WTC11 (cell line): ENCODE measurements around the gene RAPGEF1. TPM values are rescaled to one million over a fixed set of nuclear protein-coding genes. Genes with fewer than 3 reads are reported as not detected.

Source experiments
- ATAC-seq: fragments of 200-7000 bp; cut with Tn5 transposase; 2 replicates; pipeline ENCODE4 v1.10.0; 2021; ENCODE audit warnings: mild to moderate bottlenecking, moderate library complexity
- CTCF ChIA-PET: fragments of 300-600 bp; sonication (Branson Sonifier 250); formaldehyde crosslinking; loops from one replicate; lab custom pipeline; 2021; ENCODE audit warnings: antibody characterized with exemption; lab: Charles Lee
- POLR2A ChIA-PET: fragments of 350-600 bp; sonication (Branson Sonifier 250); formaldehyde crosslinking; loops from one replicate; lab custom pipeline; 2021; ENCODE audit warnings: antibody characterized with exemption; lab: Charles Lee
- DNase-seq: peaks from one replicate; pipeline ENCODE4 v3.0.0; 2021; ENCODE audit warnings: low spot score
- H3K27ac Mint-ChIP-seq: 2 replicates; pipeline ENCODE4 v1.8.0; 2021; ENCODE audit warnings: mixed read lengths
- H3K27me3 Mint-ChIP-seq: 2 replicates; pipeline ENCODE4 v1.8.0; 2021; ENCODE audit warnings: low read depth, mild to moderate bottlenecking, moderate library complexity, mixed read lengths
- H3K36me3 Mint-ChIP-seq: 2 replicates; pipeline ENCODE4 v1.8.0; 2021; ENCODE audit warnings: mixed read lengths
- H3K4me1 Mint-ChIP-seq: 2 replicates; pipeline ENCODE4 v1.8.0; 2022; ENCODE audit warnings: mixed read lengths
- H3K4me3 Mint-ChIP-seq: 2 replicates; pipeline ENCODE4 v1.8.0; 2021; ENCODE audit warnings: mild to moderate bottlenecking, moderate library complexity, mixed read lengths
- H3K9me3 Mint-ChIP-seq: 2 replicates; pipeline ENCODE4 v1.8.0; 2021; ENCODE audit warnings: mixed read lengths
- CBFB ChIP-seq: sonication (generic); formaldehyde crosslinking; IDR thresholded peaks from 2 replicates; pipeline ENCODE4 v1.8.1; 2022; ENCODE audit warnings: mild to moderate bottlenecking, low read depth, missing genetic modification reagents
- ETV6 ChIP-seq: sonication (generic); formaldehyde crosslinking; IDR thresholded peaks from 2 replicates; pipeline ENCODE4 v1.8.1; 2022; ENCODE audit warnings: mild to moderate bottlenecking, missing genetic modification reagents
- GRHL2 ChIP-seq: fragments of 250-450 bp; sonication (Bioruptor Pico); IDR thresholded peaks from 2 replicates; pipeline ENCODE4 v1.8.0; 2022; ENCODE audit warnings: mild to moderate bottlenecking, moderate library complexity; ENCODE audit not compliant: insufficient replicate concordance, severe bottlenecking
- IRF2 ChIP-seq: sonication (generic); formaldehyde crosslinking; IDR thresholded peaks from 2 replicates; pipeline ENCODE4 v1.8.0; 2022; ENCODE audit warnings: low read depth, missing genetic modification reagents, borderline replicate concordance
- JUN ChIP-seq: sonication (generic); formaldehyde crosslinking; IDR thresholded peaks from 2 replicates; pipeline ENCODE4 v1.8.0; 2023; ENCODE audit warnings: mild to moderate bottlenecking, missing genetic modification reagents
- NR2C2 ChIP-seq: sonication (generic); formaldehyde crosslinking; IDR thresholded peaks from 2 replicates; pipeline ENCODE4 v1.8.0; 2022; ENCODE audit warnings: mild to moderate bottlenecking, missing genetic modification reagents
- NR3C1 ChIP-seq: sonication (generic); formaldehyde crosslinking; conservative IDR thresholded peaks from 2 replicates; pipeline ENCODE4 v1.8.1; 2023; ENCODE audit warnings: low read depth, mild to moderate bottlenecking, missing genetic modification reagents
- SOX15 ChIP-seq: fragments of 250-450 bp; sonication (Bioruptor Pico); IDR thresholded peaks from 2 replicates; pipeline ENCODE4 v1.9.0; 2021; ENCODE audit warnings: mild to moderate bottlenecking
- ZNF121 ChIP-seq: sonication (generic); formaldehyde crosslinking; IDR thresholded peaks from 2 replicates; pipeline ENCODE4 v1.8.0; 2023; ENCODE audit warnings: missing genetic modification reagents
- ZNF232 ChIP-seq: sonication (generic); formaldehyde crosslinking; IDR thresholded peaks from 2 replicates; pipeline ENCODE4 v1.8.0; 2022; ENCODE audit warnings: mild to moderate bottlenecking, missing genetic modification reagents
- ZNF263 ChIP-seq: sonication (generic); formaldehyde crosslinking; IDR thresholded peaks from 2 replicates; pipeline ENCODE4 v1.8.1; 2022; ENCODE audit warnings: low read depth, mild to moderate bottlenecking, moderate library complexity, missing genetic modification reagents
- total RNA-seq: library from RNA; stranded (reverse); gene quantifications from 3 replicates; pipeline ENCODE4 v1.2.3, GENCODE V29; 2021
- TF ChIP-seq, protein P1 (sequence below): sonication (generic); formaldehyde crosslinking; IDR thresholded peaks from 2 replicates; pipeline ENCODE4 v1.8.0; 2022; ENCODE audit warnings: mild to moderate bottlenecking, missing genetic modification reagents
- TF ChIP-seq, protein P2 (sequence below): sonication (generic); formaldehyde crosslinking; IDR thresholded peaks from 2 replicates; pipeline ENCODE4 v1.8.1; 2022; ENCODE audit warnings: low read depth, mild to moderate bottlenecking, moderate library complexity, missing genetic modification reagents, borderline replicate concordance
- TF ChIP-seq, protein P3 (sequence below): sonication (generic); formaldehyde crosslinking; IDR thresholded peaks from 2 replicates; pipeline ENCODE4 v1.8.1; 2023; ENCODE audit warnings: mild to moderate bottlenecking, missing genetic modification reagents
- TF ChIP-seq, protein P4 (sequence below): fragments of 250-450 bp; sonication (Bioruptor Pico); conservative IDR thresholded peaks from 2 replicates; pipeline ENCODE4 v1.9.0; 2021; ENCODE audit warnings: mild to moderate bottlenecking
- TF ChIP-seq, protein P5 (sequence below): sonication (generic); formaldehyde crosslinking; IDR thresholded peaks from 2 replicates; pipeline ENCODE4 v1.8.0; 2022; ENCODE audit warnings: mild to moderate bottlenecking, missing genetic modification reagents
- TF ChIP-seq, protein P6 (sequence below): sonication (generic); formaldehyde crosslinking; IDR thresholded peaks from 2 replicates; pipeline ENCODE4 v1.8.1; 2023; ENCODE audit warnings: mild to moderate bottlenecking, missing genetic modification reagents, moderate library complexity

Gene RAPGEF1
- total RNA-seq, 1 experiment from 2014 or later: 66.2 TPM

DNA sequence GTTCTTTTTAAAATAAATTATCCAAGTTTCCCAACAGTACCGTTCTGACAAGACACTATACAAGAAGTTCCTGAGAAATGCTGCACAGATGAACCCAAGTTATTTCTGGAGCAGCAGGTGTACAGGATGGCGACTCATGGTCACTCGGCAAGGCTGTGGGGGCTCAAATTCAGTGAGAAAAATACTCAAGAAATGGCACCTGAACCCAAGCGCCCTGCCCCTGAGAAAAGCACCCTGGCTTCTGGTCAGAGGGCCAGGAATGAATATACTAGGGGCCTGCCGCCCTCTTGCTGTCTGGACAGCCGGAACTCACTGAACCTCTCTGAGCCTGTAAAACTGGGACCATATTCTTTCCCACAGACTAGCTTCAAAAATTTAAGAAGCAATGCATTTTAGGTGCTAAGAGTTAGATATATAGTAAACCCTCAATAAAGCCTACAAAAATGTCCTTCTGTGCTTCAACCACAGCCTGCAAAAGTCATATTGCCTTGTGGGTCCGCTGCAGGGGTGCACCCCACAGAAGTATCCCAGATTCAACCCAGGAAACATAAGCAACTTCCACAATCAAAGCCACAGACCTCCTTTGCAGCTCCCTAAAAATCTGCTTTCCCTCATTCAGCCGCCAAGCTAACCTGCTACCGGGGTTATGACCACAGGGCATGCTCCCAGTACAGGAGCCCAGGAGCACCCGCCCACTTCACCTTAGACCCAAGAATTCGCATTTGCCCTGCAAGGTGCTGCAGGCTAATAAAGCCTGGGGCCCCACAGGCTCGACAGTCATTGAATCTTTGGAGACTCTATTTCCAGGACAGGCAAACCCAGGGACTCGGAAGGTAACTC, 1.4 kb downstream of the RAPGEF1 start:
- H3K9me3 Mint-ChIP-seq: peaks cover 4% of the 10 kb centered on the region; the same call in 1 of the 2 replicates
- no peak overlapping the region; the same call in 1 of the 2 replicates for H3K27ac Mint-ChIP-seq
- POLR2A ChIA-PET: interaction anchor here (1.0 kb wide), 1 partner anchor 41 kb away, joined by 4 read pairs; no protein-coding TSS in a partner anchor
- H3K27me3 Mint-ChIP-seq: no peaks in the 10 kb centered on the region
- peak; percentile 46 for DNase-seq
- TF ChIP-seq, protein P1, sequence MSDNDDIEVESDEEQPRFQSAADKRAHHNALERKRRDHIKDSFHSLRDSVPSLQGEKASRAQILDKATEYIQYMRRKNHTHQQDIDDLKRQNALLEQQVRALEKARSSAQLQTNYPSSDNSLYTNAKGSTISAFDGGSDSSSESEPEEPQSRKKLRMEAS (CRISPR knock-in tag): 0 out of 2 replicates have a peak, but pooled peaks have one; percentile 21
- no peak for TF ChIP-seq SOX15 (CRISPR knock-in tag)
- ATAC-seq: peak; percentile 70
- peak overlapping the region; percentile 89 for H3K4me3 Mint-ChIP-seq
- H3K36me3 Mint-ChIP-seq: no peaks in the 10 kb centered on the region
- peaks cover 45% of the 10 kb centered on the region for H3K4me1 Mint-ChIP-seq
- CTCF ChIA-PET: interaction anchor here (0.8 to 2.9 kb wide), 16 partner anchors 13 to 389 kb away, joined by 3 to 34 read pairs (median 3); partner anchors contain the start of gene PRRT1B

DNA sequence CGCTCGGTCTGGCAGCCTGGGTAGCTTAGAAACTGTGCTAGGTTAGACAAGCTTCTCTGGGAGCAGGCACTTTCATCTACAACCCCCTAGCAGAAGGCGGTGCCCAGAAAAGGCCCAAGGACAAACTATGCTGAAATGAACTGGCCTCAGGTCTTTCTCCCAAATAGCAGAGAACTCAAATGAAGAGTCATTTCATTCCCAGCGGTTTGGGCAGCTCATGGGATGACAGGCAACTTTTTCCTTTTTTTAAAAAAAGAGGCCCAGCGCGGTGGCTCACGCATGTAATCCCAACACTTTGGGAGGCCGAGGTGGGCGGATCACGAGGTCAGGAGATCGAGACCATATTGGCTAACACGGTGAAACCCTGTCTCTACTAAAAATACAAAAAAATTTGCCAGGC, 2.5 kb downstream of the RAPGEF1 start:
- TF ChIP-seq, protein P2, sequence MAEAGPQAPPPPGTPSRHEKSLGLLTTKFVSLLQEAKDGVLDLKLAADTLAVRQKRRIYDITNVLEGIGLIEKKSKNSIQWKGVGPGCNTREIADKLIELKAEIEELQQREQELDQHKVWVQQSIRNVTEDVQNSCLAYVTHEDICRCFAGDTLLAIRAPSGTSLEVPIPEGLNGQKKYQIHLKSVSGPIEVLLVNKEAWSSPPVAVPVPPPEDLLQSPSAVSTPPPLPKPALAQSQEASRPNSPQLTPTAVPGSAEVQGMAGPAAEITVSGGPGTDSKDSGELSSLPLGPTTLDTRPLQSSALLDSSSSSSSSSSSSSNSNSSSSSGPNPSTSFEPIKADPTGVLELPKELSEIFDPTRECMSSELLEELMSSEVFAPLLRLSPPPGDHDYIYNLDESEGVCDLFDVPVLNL: no peak
- no peak for TF ChIP-seq GRHL2
- TF ChIP-seq ZNF263: no peak
- no peak for TF ChIP-seq CBFB (CRISPR knock-in tag)
- TF ChIP-seq ZNF232 (CRISPR knock-in tag): no peak
- TF ChIP-seq ZNF121 (CRISPR knock-in tag): no peak
- TF ChIP-seq, protein P3, sequence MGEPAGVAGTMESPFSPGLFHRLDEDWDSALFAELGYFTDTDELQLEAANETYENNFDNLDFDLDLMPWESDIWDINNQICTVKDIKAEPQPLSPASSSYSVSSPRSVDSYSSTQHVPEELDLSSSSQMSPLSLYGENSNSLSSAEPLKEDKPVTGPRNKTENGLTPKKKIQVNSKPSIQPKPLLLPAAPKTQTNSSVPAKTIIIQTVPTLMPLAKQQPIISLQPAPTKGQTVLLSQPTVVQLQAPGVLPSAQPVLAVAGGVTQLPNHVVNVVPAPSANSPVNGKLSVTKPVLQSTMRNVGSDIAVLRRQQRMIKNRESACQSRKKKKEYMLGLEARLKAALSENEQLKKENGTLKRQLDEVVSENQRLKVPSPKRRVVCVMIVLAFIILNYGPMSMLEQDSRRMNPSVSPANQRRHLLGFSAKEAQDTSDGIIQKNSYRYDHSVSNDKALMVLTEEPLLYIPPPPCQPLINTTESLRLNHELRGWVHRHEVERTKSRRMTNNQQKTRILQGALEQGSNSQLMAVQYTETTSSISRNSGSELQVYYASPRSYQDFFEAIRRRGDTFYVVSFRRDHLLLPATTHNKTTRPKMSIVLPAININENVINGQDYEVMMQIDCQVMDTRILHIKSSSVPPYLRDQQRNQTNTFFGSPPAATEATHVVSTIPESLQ (CRISPR knock-in tag): no peak
- TF ChIP-seq, protein P4, sequence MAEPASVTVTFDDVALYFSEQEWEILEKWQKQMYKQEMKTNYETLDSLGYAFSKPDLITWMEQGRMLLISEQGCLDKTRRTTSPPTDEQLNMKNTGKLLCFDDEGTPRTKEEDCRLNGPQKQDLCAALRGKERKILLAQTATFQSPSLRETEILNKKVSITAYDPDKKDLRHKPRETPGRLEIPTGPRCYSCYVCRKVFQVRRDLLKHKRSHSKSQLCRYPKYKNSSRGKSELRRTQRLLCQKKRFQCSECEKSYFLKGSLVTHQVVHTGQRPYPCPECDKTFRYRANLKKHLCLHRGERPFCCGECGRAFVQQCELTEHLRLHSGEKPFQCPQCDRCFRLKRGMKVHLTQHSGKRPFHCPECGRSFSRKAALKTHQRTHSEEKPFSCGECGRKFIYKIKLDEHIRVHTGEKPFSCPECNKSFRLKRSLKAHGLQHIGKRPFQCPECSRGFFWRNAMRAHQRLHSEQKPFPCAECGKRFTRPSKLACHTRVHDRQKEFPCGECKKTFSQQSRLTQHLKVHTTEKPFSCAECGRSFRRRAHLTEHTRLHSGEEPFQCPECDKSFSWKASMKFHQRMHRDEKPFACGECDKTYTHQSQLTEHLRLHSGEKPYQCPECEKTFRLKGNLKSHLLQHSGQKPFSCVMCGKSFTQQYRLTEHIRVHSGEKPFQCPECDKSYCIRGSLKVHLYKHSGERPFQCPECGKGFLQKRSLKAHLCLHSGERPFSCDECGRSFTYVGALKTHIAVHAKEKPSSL: no peak
- no peak for TF ChIP-seq ETV6 (CRISPR knock-in tag)
- TF ChIP-seq JUN (CRISPR knock-in tag): no peak
- TF ChIP-seq, all 79 proteins: peak for 0
- Mint-ChIP-seq H3K36me3 (no peaks in the 10 kb centered on the region), H3K27ac (peak overlapping the region; percentile 48; the same call in 1 of the 2 replicates), H3K4me3 (no peak overlapping the region; the same call in 1 of the 2 replicates), H3K27me3 (no peaks in the 10 kb centered on the region), H3K9me3 (peaks cover 4% of the 10 kb centered on the region; the same call in 1 of the 2 replicates), H3K4me1 (peaks cover 54% of the 10 kb centered on the region)
- CTCF ChIA-PET: interaction anchor here (0.5 to 1.5 kb wide), 7 partner anchors 15 to 413 kb away, joined by 3 to 4 read pairs (median 4); no protein-coding TSS in a partner anchor
- POLR2A ChIA-PET: no interaction called here
- ATAC-seq (no peak), DNase-seq (no peak)

DNA sequence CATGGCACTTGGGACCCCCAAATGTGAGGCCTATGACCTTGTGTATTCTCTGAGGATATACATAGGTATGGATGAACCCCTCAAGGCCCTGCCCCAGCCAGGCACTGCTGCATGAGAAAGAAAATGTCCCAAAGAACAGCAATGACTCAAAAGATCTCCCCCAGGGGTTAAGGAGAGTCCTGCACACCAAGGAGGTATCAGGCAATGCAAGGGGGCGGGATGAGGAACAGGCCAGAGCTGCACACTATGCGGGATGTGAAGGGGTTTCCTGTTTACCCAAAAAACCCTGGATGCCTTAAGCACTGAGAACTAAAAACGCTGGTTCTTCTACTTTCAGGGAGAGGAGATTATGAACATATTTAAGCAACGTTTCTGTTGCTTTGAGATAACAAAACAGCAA, 3.4 kb downstream of the RAPGEF1 start:
- no peak overlapping the region for H3K4me3 Mint-ChIP-seq
- peaks cover 64% of the 10 kb centered on the region for H3K4me1 Mint-ChIP-seq
- H3K27me3 Mint-ChIP-seq: no peaks in the 10 kb centered on the region
- peaks cover 4% of the 10 kb centered on the region; the same call in 1 of the 2 replicates for H3K9me3 Mint-ChIP-seq
- DNase-seq: no peak
- ATAC-seq: no peak
- POLR2A ChIA-PET: no interaction called here
- no peaks in the 10 kb centered on the region for H3K36me3 Mint-ChIP-seq
- CTCF ChIA-PET: interaction anchor here (0.7 to 1.5 kb wide), 3 partner anchors 14 to 259 kb away, joined by 3 to 4 read pairs (median 4); no protein-coding TSS in a partner anchor
- H3K27ac Mint-ChIP-seq: peak overlapping the region; percentile 34; the same call in 1 of the 2 replicates
- no peak for TF ChIP-seq ZNF232 (CRISPR knock-in tag)
- no peak for TF ChIP-seq NR2C2 (CRISPR knock-in tag)
- TF ChIP-seq IRF2 (CRISPR knock-in tag): no peak
- TF ChIP-seq, protein P3 (CRISPR knock-in tag): no peak
- TF ChIP-seq, protein P5, sequence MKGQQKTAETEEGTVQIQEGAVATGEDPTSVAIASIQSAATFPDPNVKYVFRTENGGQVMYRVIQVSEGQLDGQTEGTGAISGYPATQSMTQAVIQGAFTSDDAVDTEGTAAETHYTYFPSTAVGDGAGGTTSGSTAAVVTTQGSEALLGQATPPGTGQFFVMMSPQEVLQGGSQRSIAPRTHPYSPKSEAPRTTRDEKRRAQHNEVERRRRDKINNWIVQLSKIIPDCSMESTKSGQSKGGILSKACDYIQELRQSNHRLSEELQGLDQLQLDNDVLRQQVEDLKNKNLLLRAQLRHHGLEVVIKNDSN (CRISPR knock-in tag): no peak
- TF ChIP-seq NR3C1 (CRISPR knock-in tag): no peak
- TF ChIP-seq, protein P6, sequence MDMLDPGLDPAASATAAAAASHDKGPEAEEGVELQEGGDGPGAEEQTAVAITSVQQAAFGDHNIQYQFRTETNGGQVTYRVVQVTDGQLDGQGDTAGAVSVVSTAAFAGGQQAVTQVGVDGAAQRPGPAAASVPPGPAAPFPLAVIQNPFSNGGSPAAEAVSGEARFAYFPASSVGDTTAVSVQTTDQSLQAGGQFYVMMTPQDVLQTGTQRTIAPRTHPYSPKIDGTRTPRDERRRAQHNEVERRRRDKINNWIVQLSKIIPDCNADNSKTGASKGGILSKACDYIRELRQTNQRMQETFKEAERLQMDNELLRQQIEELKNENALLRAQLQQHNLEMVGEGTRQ (CRISPR knock-in tag): no peak
- TF ChIP-seq CBFB (CRISPR knock-in tag): no peak
